NT2/D1 (cell line): Measurements from ENCODE around the gene PEAK3.

Source experiments
- DNase-seq: peaks from one replicate; pipeline ENCODE4 v3.0.0-alpha.2; 2011; ENCODE audit warnings: low read depth, low spot score
- H3K27me3 ChIP-seq: 2 replicates; pipeline ENCODE4 v1.6.0; 2011; ENCODE audit warnings: mild to moderate bottlenecking; ENCODE audit not compliant: insufficient read length, insufficient read depth
- H3K36me3 ChIP-seq: 2 replicates; pipeline ENCODE4 v1.6.1; 2011; ENCODE audit warnings: mild to moderate bottlenecking, low read length, mixed read lengths; ENCODE audit not compliant: insufficient read depth, insufficient read length
- H3K4me1 ChIP-seq: 2 replicates; pipeline ENCODE4 v1.5.1; 2011; ENCODE audit not compliant: insufficient read depth, insufficient read length
- H3K4me3 ChIP-seq: 2 replicates; pipeline ENCODE4 v1.5.1; 2011; ENCODE audit warnings: low read depth; ENCODE audit not compliant: insufficient read length
- H3K9ac ChIP-seq: 2 replicates; pipeline ENCODE4 v1.6.0; 2011; ENCODE audit warnings: low read depth; ENCODE audit not compliant: insufficient read length
- H3K9me3 ChIP-seq: 2 replicates; pipeline ENCODE4 v1.5.1; 2011; ENCODE audit warnings: mild to moderate bottlenecking, low read length; ENCODE audit not compliant: insufficient read depth
- SUZ12 ChIP-seq: IDR thresholded peaks from 2 replicates; pipeline ENCODE4 v1.6.1; 2011; ENCODE audit not compliant: insufficient read length, insufficient read depth; ENCODE audit errors: extremely low read depth
- YY1 ChIP-seq: IDR thresholded peaks from 2 replicates; pipeline ENCODE4 v1.6.1; 2011; ENCODE audit not compliant: insufficient read length, insufficient read depth
- ZNF274 ChIP-seq: IDR thresholded peaks from 2 replicates; pipeline ENCODE4 v1.6.1; 2011; ENCODE audit warnings: mild to moderate bottlenecking, low read depth, low read length

The PEAK3 gene

DNA sequence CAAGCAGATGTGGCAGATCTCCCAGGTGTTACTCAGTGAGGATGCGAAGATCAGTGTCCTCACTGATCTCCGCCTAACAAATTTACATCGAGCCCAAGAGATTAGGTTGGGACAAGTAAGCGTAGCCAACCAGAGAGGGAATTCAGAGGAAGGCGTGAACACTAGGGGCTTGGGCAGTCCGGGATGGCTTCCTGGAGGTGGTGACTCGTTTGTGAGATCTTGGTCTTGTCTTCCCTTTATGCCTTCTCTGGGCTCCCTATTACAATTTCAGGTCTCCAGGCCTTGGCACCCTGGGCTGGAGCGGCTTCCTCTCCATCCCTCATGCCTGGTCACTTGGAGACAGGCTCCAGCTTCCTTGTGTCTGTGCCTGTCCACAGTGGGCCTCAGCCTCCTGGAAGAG, 39.2 kb downstream of the PEAK3 start:
- Histone ChIP-seq H3K27me3 (no peaks in the 10 kb centered on the region), H3K9me3 (no peaks in the 10 kb centered on the region), H3K4me3 (peak overlapping the region; percentile 6), H3K36me3 (peaks cover 92% of the 10 kb centered on the region), H3K4me1 (peaks cover 33% of the 10 kb centered on the region), H3K9ac (peak overlapping the region; percentile 61)
- TF ChIP-seq SUZ12 (no peak), ZNF274 (no peak), YY1 (no peak)
- no peak for DNase-seq

DNA sequence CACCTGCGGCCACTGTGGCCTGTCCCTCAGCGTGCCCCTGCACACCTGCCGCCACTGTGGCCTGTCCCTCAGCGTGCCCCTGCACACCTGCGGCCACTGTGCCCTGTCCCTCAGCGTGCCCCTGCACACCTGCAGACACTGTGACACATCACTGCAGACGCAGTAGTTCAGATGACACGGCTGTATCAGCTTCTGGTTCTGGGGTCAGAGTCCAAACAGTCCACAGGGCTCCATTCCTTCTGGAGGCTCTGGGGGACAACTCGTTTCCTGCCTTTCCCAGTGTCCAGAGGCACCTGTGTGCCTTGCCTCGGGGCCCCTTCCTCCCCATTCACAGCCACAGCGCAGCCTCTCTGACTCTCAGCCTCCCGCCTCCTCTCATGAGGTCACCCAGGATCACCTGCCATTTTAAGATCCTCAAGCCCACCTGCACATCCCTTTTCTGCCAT, 39.9 kb downstream of the PEAK3 start:
- H3K27me3 ChIP-seq = no peaks in the 10 kb centered on the region
- H3K9ac ChIP-seq = peak overlapping the region; percentile 11
- no peak for DNase-seq
- no peaks in the 10 kb centered on the region for H3K9me3 ChIP-seq
- peaks cover 91% of the 10 kb centered on the region for H3K36me3 ChIP-seq
- peaks cover 34% of the 10 kb centered on the region for H3K4me1 ChIP-seq
- no peak for TF ChIP-seq YY1
- TF ChIP-seq ZNF274 = no peak
- TF ChIP-seq SUZ12 = no peak
- no peak overlapping the region for H3K4me3 ChIP-seq

DNA sequence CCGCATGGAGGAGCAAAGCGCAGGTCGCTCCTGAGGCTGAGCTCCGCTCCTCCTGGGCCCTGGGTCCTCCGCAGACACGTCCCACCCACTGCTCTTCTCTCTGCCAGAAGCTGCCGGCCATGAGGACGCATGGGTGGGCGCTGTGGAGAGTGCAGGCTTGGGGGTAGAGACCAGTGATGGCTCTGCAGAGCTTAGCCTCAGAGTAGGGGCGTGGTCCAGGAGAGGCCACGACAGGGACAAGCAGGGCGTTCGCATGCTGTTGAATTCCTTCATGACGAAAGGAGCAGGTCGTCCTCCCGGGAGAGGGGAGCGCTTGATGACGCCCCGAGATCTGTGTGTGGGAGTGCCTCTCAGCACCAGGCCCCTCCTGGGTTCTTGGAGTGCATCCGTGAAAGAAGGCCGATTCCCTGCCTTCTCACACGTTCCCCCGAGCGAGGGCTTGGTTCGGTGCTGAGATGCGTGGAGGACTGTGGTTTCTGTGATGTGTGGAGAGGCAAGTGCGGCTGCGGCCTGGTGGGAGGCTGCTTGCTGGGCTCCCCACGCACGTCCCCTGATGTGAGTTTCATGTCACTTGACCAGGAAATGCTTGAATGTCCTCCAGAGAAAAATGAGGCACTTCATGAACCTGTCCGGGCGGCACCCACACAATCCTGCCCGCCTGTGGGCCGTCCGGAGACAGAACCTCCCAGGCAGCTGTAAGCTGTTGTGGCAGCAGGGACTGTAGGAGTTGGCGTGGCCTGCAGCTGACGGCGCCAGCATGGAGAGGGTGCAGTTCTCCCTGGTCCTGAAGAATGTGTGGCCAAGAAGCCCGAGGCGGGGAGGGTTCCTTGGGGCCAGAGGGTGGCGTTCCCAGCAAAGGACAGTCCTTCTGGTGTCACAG, 40.9 kb downstream of the PEAK3 start:
- H3K9me3 ChIP-seq = no peaks in the 10 kb centered on the region
- TF ChIP-seq ZNF274 (no peak), YY1 (no peak), SUZ12 (no peak)
- peak overlapping the region; percentile 65 for H3K9ac ChIP-seq
- peaks cover 82% of the 10 kb centered on the region for H3K36me3 ChIP-seq
- no peak overlapping the region for H3K4me3 ChIP-seq
- no peak for DNase-seq
- H3K27me3 ChIP-seq = no peaks in the 10 kb centered on the region
- peaks cover 34% of the 10 kb centered on the region for H3K4me1 ChIP-seq

DNA sequence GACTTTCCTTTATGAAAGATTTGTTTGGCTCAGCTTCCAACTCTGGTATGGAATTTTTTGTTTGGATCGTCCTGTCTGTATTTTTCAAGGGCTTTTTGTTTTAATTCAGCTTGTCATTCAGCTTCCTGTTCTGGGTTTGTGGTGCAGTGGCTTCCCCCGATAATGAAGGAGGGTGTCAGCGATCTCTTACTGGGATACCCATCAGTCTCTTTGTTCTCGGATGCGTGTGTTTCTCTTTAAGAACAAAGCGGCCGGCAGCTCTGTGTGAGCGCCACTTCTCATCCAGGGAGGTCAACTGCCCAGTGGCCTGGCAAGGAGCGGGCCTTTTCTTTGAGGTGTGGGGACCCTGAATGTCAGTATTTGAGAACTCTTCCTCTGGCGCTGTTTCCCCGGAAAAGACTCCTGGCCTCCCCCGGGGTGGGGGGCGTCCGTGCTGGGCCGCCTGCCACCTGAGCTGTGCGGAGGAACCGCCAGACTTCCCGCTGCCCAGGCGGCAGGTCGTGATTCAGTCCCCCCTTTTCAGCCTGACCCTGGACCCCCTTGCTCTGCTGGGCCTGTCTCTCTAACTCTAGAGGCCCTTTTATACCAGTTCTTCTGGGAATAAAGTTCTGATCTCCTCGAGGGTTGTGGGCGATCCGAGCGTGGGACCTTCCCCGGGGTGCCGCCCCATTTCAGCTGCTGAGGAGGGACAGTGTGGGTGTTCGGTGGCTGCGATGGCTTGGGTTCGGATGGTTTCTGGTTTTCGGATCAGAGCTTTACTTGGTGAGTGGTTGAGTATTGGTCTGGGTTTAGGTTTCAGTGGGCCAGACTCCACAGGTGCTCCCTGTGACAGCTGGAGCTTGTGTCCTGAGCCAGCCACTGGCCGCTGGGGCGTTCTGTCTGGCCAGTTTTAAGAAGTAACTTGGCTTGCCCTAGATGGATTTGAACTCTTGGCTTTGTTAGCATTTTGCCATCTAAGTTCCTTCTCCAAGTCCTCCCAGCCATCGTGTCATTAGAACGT, 41.9 kb downstream of the PEAK3 start:
- peaks cover 34% of the 10 kb centered on the region for H3K4me1 ChIP-seq
- peaks cover 76% of the 10 kb centered on the region for H3K36me3 ChIP-seq
- peak overlapping the region; percentile 12 for H3K4me3 ChIP-seq
- no peaks in the 10 kb centered on the region for H3K9me3 ChIP-seq
- peak overlapping the region; percentile 65 for H3K9ac ChIP-seq
- TF ChIP-seq YY1 (no peak), SUZ12 (no peak), ZNF274 (no peak)
- H3K27me3 ChIP-seq = no peaks in the 10 kb centered on the region
- DNase-seq = no peak

DNA sequence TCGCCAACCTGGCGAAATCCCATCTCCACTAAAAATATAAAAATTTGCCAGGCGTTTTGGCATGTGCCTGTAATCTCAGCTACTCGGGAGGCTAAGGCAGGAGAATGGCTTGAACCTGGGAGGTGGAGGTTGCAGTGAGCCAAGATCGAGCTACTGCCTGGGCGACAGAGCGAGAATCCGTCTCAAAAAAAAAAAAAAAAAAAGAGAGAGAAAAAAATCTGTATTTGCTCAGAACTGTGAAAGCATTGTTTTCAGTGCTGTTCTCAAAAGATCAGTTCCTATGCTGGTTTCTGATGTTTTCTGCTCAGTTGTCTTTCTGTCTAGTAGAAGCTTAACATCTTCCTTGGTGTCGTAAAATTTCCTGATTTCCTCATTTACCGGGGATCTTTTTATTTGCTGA, 42.8 kb downstream of the PEAK3 start:
- TF ChIP-seq YY1 (no peak), SUZ12 (no peak)
- Histone ChIP-seq H3K4me3 (peak overlapping the region; percentile 12), H3K9ac (peak overlapping the region; percentile 62), H3K36me3 (peaks cover 76% of the 10 kb centered on the region), H3K4me1 (peaks cover 35% of the 10 kb centered on the region), H3K9me3 (no peaks in the 10 kb centered on the region), H3K27me3 (no peaks in the 10 kb centered on the region)
- DNase-seq = no peak

DNA sequence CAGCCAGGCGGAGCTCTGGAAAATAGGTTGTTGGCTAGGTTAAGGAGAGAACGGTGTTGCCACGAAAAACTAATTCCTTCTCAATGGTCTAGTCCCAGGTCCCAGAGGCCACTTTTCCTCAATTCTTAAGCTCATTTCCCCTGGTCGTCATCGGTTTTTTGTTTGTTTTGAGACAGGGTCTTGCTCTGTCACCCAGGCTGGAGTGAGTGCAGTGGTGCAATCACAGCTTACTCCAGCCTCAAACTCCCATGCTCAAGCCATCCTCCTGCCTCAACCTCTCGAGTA, 44.2 kb downstream of the PEAK3 start:
- H3K36me3 ChIP-seq = peaks cover 76% of the 10 kb centered on the region
- H3K9ac ChIP-seq = peak overlapping the region; percentile 99
- peak overlapping the region; percentile 90 for H3K4me3 ChIP-seq
- TF ChIP-seq ZNF274 = no peak
- no peak for TF ChIP-seq YY1
- TF ChIP-seq SUZ12 = no peak
- DNase-seq = no peak
- H3K4me1 ChIP-seq = peaks cover 41% of the 10 kb centered on the region
- H3K9me3 ChIP-seq = no peaks in the 10 kb centered on the region
- no peaks in the 10 kb centered on the region for H3K27me3 ChIP-seq
